ENCODE data around the gene ACTG1. TPM values are rescaled to one million over a fixed set of nuclear protein-coding genes. Genes with fewer than 3 reads are reported as not detected.

Gene ACTG1
- total RNA-seq, 1 donor from 2014 or later = 369 TPM

DNA sequence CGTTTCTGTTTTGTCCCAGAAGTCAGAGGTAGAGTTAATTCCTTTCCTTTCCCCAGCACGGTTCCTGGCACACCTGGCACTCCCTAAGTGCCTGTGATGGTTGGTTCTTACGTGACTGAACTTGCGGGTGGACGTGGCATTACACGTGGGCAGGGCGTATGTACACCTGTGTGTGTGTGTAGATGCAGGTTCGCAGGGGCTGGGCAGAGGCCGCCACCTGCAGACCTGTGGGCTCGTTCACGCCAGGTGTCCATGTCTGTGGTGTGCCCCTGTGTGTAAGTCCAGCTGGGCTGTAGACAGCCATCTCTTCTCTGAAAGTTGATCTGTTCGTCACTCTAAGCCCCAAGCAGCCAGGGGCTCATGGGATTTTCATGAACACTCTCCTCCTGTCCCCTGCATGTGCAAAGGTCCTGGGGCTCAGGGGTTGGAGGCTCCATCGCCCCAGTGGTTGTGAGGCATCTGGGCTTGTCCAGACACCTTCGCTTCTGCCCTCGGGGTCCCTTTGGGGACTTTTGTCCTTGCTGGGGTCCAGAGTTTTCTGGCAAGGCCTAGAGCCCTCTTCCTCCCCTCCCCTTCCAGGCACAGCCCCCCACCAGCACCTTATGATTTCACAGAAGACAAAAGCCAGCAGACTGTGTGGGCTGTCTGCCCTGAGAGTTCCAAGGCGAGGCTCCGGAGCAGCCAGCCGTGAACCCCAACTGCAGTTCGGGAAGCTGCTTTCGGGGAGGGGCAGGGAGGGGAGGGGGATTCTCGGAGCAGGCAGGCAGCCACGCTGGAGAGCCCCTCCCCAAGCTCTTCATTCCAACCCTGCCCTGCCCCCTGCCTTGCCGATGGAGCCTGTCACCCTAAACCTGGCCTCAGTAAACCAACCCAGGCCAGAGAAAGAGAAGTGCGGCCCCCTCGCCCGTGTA, 10.1 kb upstream of the ACTG1 start:
- DNase-seq (no peak), ATAC-seq (ENCODE audit: poor library complexity) (no peak)
- intact Hi-C loops (cut with DNase I) = no loop called here

DNA sequence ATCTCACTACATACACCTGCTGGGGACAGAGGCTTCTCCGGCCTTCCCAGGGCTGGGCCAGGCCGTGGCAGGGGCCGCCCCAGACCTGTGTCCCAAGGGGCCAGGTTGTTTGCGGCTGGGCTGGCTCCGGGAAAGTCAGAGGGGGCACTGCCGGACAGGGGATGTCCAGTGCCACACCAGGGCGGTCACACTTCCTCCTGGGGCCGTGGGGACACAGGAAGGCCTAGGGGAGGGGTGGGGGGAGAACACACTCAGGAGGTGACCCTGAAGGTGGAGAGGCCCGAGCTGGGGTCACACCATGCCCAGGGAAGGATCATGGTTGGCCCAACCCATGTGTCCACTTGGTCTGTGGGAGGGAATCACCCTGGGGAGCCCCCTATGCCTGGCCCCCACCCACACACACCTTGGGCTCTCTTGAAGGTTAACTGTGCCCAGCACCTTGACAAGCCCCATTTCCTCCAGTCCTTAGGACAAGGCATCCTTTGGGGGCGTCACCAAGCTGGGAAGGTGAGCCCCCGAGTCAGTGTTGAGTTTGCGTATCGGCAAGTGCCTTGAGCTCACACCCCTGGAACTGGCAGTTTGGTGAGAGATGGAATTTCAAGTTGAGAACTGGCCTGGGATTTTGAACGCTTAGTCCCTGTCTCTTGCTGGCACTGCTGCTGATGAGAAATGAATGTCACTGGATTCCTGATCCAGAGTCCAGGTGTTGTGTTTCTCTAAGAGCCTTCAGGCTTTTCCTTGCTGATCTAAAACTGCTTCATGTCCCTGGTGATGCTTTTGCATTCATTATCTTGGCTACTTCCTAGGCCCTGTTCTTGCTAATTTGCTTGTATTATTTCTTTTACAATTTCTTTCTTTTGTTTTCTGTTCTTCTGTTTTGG, 7.7 kb upstream of the ACTG1 start:
- DNase-seq (peak; percentile 34), ATAC-seq (ENCODE audit: poor library complexity) (no peak)
- intact Hi-C loops (cut with DNase I) = no loop called here

DNA sequence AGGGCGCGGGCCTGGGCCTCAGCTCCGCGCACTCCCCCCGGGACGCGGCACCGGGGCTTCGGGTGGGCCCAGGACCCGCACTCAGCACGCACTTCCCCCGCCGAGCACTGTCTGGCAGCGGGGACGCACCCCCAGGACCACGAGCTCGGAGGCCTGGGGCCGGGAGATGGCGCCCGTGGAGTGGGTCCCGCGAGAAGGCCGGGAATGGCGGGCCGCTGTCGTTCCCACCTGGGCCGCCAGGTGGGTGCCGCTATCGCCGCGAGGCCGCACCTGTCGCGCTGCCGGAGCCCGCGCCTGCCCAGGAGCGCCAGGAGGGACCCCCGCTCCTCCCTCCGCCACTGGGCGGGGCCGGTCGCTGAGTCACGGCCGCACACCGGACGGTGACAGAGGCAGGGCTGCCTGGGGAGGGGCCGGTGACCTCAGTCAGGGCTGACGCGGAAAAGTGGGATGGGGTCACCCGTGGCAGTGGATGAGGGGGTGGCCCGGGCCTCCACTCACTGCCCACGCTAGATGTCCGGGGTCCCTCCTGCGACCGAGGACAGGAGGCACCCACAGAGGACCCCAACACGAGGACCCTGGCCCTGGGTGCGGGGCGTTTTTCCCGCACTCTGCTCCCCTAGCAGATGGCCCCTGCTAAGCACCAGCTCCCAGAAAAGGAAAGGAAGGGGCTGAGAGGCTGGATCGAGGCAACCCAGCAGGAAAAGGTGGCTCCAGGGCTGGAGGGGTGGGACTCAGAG, 6.9 kb upstream of the ACTG1 start:
- DNase-seq = peak; percentile 61
- intact Hi-C loops (cut with DNase I) = no loop called here
- peak; percentile 5 for ATAC-seq (ENCODE audit: poor library complexity)

DNA sequence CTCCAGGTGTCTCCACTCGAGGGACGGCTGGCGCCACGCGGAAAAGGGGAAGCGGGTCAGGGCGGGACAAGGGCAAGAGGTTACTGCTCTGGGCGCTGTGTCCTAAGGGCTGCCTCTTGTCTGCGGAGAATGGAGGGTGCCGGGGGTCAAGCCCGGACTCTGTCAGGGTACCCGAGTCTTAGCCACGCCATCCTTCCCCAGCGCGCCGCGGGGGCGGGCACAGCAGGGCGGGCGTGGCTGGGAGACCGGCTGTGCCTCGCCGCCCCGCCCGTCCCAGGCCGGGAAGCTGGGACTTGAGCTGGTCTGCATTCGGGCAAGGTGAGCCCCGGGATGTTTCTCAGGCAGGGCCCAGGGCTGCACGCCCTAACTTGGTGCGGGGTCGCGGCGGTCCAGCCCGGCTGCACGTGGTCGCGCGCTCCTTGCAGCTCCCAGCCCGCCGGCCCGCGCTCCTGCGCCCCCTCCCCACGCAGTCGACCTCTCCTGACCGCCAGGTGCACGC, 6.2 kb upstream of the ACTG1 start:
- peak; percentile 76 for DNase-seq
- intact Hi-C loops (cut with DNase I) = no loop called here
- ATAC-seq (ENCODE audit: poor library complexity) = peak; percentile 30

DNA sequence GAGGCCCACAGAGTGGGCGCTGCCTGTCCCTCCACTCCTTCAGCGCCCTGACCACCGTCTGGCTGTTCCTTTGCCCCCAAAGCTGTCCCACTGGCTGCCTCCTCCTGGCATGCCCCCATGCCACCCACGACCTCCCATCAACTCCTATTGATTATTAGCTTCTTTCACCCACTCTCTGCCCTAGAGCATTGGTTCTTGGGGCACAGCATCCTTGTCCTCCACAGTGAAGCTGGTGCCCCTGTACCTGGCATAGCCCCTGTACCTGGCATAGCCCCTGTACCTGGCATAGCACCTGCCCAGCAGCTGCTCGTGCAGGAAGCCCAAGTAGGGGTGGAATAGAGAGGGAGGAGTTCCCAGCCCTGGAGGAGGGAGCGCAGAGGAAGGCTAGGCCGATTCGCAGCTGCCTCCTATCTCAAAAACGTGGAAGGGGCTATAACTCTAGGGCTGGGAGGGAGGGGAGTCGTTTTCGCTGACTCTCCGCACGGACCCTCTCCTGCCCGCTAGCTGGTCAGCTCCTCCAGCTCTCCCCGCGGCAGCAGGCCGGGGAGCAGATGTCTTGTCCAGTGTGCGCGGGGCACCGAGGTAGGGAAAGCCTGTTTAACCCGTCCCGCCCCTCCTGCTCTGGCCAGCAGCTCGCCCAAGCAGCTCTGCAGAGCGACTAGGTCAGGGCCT, 5.7 kb upstream of the ACTG1 start:
- intact Hi-C loops (cut with DNase I) = no loop called here
- DNase-seq (no peak), ATAC-seq (ENCODE audit: poor library complexity) (no peak)

DNA sequence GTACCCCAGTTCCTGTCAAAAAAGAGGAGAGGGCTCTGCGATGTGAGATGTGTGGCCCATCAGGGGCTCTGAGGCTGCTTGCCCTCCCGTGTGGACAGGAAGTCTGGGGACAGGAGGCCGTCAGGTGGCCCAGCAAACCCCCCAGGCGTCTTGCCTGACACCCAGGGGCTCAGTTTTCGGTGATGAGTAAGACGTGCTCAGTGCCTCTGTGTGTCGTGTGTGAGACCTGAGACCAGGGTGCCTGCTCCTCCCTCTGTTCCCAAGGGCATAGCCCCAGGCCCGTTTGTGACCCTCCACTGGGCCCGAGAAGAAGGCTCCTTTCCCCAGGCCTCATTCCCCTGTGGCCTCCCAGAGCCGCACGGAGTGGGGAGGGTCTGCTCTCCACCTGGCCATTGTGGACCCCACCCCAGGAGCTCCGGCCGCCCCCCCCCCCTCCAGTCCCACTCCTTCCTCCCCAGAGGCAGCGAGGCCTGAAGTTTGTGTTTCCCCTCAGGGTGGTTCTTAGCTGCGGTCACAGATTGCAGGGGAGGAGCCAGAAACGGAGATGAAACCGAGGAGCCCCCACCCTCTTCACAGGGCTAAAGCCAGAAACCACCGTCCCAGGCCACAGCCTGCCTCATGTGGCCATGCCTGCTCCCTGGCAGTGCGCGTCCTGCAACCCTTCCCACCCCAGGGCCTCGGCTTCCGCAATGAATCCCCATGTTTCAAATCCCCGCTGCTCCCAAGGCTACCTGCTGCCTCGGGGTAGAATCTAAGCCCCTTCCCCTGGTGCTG, 4.9 kb upstream of the ACTG1 start:
- no peak for ATAC-seq (ENCODE audit: poor library complexity)
- intact Hi-C loops (cut with DNase I) = no loop called here
- DNase-seq = peak; percentile 46

DNA sequence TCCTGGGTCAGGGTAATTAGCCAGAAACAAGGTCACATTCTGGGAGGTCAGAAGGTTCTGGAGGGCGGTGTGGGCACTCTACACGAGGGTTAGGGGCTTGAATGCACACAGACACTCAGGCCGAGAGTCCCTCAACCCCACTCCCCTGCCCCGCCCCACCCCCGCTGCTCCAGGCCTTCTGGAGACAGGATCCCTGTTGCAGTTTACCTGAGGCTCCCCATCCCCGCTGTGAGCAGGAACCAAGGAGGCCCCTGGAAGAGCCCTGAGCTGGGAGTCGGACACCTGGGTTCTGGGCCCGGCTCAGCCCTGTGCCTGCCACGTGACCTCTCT, 4.4 kb upstream of the ACTG1 start:
- DNase-seq (peak; percentile 37), ATAC-seq (ENCODE audit: poor library complexity) (no peak)
- intact Hi-C loops (cut with DNase I) = no loop called here

DNA sequence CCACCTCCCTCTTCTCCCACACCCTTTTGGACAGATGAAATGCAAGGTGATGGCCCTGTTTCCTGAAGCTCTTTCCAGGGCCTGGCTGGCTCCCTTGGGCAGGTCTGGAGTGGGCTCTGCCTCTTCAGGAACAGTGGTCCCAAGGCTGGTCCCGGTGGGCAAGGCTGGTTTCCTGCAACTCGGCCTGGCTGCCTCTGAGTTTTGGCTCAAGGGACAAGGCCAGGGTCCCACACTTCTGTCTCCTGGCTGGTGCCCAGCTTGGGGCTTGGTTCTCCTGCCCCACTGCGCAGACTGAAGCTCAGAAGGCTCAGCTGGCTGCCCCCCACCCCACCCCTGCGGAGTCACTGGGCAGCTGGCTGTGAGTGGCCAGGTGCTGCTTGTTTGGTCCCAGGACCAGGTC, 3.8 kb upstream of the ACTG1 start:
- DNase-seq (peak; percentile 39), ATAC-seq (ENCODE audit: poor library complexity) (no peak)
- intact Hi-C loops (cut with DNase I) = no loop called here

DNA sequence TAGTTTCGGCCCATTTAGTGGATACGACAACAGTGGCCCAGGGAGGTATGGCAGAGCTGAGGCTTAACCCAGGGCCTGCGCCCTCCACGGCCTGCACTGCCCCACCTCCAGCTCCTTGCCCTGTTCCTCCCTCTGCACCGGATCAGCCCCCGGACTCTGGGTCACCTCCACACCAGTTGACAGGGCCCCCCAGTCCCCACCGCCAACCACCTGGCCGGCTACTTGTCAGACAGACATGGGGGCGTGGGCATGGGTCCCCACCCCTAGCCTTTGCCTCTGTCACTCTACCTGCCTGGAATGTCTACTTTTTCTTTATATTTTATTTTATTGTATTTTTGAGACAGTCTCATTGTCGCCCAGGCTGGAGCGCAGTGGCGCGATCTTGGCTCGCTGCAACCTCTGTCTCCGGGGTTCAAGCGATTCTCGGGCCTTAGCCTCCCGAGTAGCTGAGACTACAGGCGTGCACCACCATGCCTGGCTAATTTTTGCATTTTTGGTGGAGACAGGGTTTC, 3.0 kb upstream of the ACTG1 start:
- ATAC-seq (ENCODE audit: poor library complexity) = no peak
- peak; percentile 52 for DNase-seq
- intact Hi-C loops (cut with DNase I) = no loop called here

DNA sequence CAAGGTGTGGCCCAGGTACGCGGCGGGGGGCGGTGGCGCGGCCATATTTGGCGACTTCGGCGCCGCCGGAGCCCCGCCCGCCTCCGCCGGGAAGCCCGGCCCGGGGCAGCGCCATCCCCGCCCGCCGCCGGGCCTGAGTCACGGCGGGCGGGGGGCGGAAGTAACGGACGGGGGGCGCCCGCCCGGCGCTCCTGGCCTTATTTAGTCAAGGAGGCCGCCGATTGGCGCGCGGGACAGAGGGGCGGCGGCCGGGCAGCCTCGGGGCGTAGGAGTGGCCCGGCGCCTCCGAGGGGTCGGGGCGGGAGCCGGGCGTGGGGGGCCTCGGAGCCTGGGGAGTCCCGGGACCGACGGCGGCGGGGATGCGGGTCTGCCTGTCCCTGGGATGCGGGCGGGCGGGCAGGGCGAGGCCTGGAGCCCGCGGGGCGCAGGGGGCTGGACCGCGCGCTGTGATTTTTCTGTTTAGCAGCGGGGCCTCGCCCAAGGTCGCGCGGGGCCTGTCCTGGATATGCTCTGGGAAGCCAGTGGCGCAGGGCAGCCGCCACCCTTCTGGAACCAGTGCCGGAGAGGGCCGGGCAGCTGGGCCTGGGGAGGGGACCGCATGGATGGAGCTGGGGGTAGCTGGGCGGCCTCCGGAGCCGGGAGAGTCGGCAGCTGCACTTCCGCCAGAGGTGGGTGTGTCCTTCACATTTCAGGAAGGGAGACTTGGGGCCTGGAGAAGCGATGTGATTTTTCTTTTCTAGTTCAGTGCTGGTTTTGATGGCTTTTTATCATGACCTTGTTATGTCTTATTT, 2.3 kb upstream of the ACTG1 start:
- DNase-seq = peak; percentile 90
- intact Hi-C loops (cut with DNase I) = no loop called here
- peak; percentile 51 for ATAC-seq (ENCODE audit: poor library complexity)

DNA sequence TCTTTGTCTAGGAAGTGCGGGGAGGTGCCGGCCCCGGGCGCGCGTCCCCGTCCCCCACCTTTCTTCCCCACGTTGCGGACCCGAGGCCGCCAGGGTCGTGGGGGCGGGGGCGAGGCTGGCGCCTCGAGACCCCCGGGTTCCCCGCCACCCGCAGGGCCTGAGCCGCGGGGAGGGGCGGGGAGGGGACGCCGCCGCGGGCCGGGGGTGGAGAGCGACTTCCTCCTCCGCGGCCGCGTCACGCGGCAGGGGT, 1.8 kb upstream of the ACTG1 start:
- DNase-seq (no peak), ATAC-seq (ENCODE audit: poor library complexity) (no peak)
- intact Hi-C loops (cut with DNase I) = no loop called here

DNA sequence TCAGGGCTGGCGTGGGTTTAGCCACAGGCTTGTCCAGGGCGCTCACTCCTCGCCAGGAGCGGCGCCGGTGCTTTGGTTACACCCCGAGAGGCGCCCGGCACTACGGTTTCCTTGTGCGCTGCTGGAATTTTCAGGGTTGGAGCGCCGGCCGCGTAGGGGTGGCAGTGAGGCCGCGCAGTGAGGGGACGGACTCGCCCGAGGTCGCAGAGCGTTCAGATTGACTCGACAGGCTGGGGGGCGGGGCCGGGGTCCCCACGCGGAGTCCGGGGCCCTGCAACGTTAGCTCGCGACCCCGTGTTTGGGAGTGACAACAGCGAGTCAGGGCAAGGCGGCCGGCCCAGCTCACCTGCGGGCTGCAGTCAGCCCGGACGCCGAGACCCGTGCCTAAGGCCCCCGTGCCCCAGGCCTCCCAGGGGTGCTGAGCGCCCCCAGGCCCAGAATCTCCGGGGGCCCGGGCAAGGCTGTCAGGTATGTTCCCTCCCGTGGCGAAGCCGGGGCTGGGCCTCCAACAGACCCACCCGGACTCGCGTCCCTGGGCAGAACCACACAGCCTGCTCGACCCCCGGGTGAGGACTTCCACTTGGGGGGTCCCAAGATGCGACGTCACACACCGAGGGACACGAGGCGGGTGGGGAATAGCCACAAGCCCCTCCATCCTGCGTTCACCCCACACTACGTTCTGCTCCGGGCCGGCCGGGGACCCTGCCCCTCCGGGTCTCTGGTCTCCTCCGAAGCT, 1.3 kb upstream of the ACTG1 start:
- ATAC-seq (ENCODE audit: poor library complexity) (peak; percentile 26), DNase-seq (peak; percentile 85)
- intact Hi-C loops (cut with DNase I) = no loop called here

DNA sequence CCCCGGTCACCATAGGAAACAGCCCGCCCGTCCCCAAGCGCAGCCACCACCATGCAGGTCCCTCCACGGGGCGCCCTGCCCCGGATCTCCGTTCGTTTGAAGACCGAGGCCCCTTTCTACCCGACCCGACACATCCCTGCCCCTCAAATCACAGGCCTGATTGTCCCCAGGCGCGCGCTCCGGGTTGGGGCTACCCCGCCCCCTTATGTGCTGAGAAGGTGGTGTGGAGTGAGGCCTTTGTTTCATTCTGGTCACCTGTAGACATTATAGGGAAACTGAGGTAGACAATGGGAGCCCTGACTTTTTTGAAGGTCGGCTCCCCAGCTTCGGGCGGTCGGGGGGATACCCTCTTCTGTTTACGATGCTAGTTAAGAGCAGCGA, 763 bp upstream of the ACTG1 start:
- DNase-seq = peak; percentile 80
- intact Hi-C loops (cut with DNase I) = no loop called here
- peak; percentile 17 for ATAC-seq (ENCODE audit: poor library complexity)

DNA sequence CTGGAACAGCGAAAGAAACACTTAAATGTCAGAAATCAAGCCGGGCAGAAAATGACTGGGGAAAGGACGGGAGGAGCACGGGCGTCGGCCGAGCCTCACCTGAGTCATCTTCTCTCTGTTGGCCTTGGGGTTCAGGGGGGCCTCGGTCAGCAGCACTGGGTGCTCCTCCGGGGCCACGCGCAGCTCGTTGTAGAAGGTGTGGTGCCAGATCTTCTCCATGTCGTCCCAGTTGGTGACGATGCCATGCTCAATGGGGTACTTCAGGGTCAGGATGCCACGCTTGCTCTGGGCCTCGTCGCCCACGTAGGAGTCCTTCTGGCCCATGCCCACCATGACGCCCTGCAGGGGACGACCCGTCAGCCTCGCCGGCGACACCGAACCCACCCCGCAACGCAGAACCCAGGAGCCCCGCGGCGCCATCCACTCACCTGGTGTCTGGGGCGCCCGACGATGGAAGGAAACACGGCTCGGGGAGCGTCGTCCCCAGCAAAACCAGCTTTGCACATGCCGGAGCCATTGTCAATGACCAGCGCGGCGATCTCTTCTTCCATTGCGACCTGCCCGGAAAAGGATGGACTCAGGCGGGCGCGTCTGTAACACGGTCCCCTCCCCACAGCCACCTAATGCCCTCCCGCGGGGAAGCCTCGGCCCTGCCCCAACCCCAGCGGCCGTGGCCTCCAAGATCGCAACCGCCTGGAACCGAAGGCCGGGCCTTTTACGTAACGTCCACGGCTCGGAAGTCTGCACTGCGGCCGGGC, 616 bp downstream of the ACTG1 start:
- intact Hi-C loops (cut with DNase I) = no loop called here
- DNase-seq (no peak), ATAC-seq (ENCODE audit: poor library complexity) (peak; percentile 0)

DNA sequence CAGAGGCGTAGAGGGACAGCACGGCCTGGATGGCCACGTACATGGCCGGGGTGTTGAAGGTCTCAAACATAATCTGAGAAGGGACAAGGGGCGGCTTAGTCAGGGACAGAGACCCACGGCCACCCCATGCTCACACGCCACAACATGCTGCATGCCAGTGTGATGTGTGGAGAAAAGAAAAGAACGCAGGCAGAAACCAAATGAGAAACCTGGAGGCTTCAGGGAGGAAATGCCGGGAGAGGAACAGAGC, 1.1 kb downstream of the ACTG1 start:
- ATAC-seq (ENCODE audit: poor library complexity) (no peak), DNase-seq (no peak)
- intact Hi-C loops (cut with DNase I) = no loop called here
